HL-60 (cell line): ENCODE measurements around the gene ANKRD63.

Experiments
- DNase-seq, 2 experiments: peaks; one replicate each; pipeline ENCODE4 v3.0.0-alpha.2; 2010 to 2020; ENCODE audit warnings: low read depth in 1 of 2, low spot score in 1 of 2
- H3K27ac ChIP-seq: fragments of 250-450 bp; sonication (Bioruptor Pico); replicated peaks from 2 replicates; pipeline ENCODE4 v1.5.1; 2020; ENCODE audit warnings: mild to moderate bottlenecking, moderate library complexity
- H3K27me3 ChIP-seq: fragments of 250-450 bp; sonication (Bioruptor Pico); 2 replicates; pipeline ENCODE4 v1.5.1; 2021; ENCODE audit warnings: mild to moderate bottlenecking, moderate library complexity; ENCODE audit not compliant: insufficient read depth, poor library complexity, severe bottlenecking
- H3K4me3 ChIP-seq: replicated peaks from 2 replicates; pipeline ENCODE4 v1.5.1; 2011; ENCODE audit warnings: mild to moderate bottlenecking, control low read depth, low read length; ENCODE audit not compliant: insufficient read depth
- GABPA ChIP-seq: IDR thresholded peaks from 2 replicates; pipeline ENCODE4 v1.6.1; 2012; ENCODE audit warnings: low read depth
- POLR2AphosphoS5 ChIP-seq: IDR thresholded peaks from 2 replicates; pipeline ENCODE4 v1.6.1; 2012; ENCODE audit warnings: low read depth
- SPI1 ChIP-seq: IDR thresholded peaks from 2 replicates; pipeline ENCODE4 v1.6.1; 2012; ENCODE audit warnings: low read depth, mild to moderate bottlenecking, borderline replicate concordance
- TF ChIP-seq, protein P1 (sequence below): IDR thresholded peaks from 2 replicates; pipeline ENCODE4 v1.6.1; 2012; ENCODE audit warnings: low read depth; ENCODE audit not compliant: insufficient replicate concordance
- TF ChIP-seq, protein P2 (sequence below): IDR thresholded peaks from one replicate; pipeline ENCODE4 v1.5.1; 2011; ENCODE audit warnings: low read length, control low read depth, inconsistent platforms; ENCODE audit not compliant: insufficient read depth

The ANKRD63 gene

DNA sequence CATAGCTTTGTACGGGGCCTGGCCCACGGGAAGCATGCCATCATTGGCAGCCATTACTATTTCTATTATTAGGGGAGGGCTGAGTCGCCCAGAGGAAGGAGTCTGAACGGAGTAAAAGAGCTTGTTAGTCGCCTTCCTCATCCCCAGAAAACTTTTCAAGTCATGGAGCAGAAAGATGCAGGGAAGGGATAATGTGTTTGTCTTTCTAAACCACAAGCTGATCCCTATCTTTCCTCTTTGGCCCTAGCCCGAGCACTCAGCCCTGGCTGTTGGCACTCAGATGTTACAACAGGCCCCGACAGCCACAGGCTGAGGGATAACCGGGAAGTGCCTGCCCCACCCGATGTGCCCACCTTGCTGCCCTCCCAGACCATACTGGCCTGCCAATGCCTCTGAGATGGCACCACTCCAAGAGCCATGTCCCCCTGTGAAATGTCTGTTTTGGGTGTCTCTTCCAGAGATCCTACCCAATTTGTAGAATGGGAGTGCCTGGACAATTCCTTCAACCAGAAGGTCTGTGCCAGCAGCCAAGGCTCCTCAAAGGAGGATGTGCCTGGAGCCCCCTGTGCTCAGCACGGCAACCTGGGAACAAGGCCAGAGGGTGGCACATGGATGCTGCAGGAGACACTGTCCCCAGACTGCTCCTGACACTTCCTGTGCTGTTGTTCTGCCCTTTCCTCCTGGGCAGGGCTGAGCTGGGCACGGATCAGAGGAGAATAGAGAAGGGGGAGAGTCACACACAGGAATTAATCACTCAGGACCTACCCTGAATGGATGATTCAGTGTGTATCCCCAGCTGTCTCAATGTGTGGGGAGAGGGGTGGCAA, 33.2 kb downstream of the ANKRD63 start:
- Histone ChIP-seq H3K27ac (no peak overlapping the region), H3K4me3 (no peak overlapping the region), H3K27me3 (peaks cover 9% of the 10 kb centered on the region)
- DNase-seq: no peak
- TF ChIP-seq, protein P1, sequence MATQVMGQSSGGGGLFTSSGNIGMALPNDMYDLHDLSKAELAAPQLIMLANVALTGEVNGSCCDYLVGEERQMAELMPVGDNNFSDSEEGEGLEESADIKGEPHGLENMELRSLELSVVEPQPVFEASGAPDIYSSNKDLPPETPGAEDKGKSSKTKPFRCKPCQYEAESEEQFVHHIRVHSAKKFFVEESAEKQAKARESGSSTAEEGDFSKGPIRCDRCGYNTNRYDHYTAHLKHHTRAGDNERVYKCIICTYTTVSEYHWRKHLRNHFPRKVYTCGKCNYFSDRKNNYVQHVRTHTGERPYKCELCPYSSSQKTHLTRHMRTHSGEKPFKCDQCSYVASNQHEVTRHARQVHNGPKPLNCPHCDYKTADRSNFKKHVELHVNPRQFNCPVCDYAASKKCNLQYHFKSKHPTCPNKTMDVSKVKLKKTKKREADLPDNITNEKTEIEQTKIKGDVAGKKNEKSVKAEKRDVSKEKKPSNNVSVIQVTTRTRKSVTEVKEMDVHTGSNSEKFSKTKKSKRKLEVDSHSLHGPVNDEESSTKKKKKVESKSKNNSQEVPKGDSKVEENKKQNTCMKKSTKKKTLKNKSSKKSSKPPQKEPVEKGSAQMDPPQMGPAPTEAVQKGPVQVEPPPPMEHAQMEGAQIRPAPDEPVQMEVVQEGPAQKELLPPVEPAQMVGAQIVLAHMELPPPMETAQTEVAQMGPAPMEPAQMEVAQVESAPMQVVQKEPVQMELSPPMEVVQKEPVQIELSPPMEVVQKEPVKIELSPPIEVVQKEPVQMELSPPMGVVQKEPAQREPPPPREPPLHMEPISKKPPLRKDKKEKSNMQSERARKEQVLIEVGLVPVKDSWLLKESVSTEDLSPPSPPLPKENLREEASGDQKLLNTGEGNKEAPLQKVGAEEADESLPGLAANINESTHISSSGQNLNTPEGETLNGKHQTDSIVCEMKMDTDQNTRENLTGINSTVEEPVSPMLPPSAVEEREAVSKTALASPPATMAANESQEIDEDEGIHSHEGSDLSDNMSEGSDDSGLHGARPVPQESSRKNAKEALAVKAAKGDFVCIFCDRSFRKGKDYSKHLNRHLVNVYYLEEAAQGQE: no peak
- TF ChIP-seq POLR2AphosphoS5: no peak
- TF ChIP-seq SPI1: no peak
- TF ChIP-seq GABPA: no peak
- TF ChIP-seq, protein P2, sequence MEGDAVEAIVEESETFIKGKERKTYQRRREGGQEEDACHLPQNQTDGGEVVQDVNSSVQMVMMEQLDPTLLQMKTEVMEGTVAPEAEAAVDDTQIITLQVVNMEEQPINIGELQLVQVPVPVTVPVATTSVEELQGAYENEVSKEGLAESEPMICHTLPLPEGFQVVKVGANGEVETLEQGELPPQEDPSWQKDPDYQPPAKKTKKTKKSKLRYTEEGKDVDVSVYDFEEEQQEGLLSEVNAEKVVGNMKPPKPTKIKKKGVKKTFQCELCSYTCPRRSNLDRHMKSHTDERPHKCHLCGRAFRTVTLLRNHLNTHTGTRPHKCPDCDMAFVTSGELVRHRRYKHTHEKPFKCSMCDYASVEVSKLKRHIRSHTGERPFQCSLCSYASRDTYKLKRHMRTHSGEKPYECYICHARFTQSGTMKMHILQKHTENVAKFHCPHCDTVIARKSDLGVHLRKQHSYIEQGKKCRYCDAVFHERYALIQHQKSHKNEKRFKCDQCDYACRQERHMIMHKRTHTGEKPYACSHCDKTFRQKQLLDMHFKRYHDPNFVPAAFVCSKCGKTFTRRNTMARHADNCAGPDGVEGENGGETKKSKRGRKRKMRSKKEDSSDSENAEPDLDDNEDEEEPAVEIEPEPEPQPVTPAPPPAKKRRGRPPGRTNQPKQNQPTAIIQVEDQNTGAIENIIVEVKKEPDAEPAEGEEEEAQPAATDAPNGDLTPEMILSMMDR: no peak

GRCh38 chr15:40248006-40248783, 34.7 kb downstream of the ANKRD63 start:
- Histone ChIP-seq H3K27ac (no peak overlapping the region), H3K4me3 (no peak overlapping the region), H3K27me3 (peaks cover 4% of the 10 kb centered on the region)
- DNase-seq: no peak
- TF ChIP-seq, protein P1: no peak
- TF ChIP-seq POLR2AphosphoS5: no peak
- TF ChIP-seq GABPA: no peak
- TF ChIP-seq, protein P2: no peak

DNA sequence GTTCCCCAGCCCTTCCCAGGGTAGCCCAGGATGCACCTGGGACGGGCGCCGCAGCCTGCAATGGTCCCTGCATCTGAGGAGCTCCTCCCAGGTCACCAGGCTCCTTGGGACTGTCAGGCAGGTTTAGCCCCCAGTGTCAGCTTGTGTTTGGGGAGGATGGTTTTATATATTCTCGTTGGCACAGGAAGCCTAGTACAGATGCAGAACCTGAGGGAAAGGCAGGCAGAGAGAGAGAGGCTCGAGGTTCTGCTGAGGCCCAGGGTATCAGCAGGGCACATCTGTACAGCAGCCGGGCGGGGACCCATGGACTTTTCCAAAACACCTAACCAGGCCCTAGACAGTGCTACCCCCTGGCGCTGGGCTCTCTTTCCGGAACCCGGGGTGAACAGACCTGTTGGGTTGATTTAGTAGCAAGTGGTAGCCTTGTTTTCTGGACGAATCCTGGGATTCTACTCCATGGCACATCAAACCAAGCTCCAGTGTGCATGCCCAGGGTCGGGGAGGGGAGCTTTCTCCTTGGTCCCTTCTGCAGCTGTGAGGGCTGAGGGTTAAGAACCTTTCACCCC, 35.4 kb downstream of the ANKRD63 start:
- Histone ChIP-seq H3K4me3 (no peak overlapping the region), H3K27me3 (no peaks in the 10 kb centered on the region), H3K27ac (no peak overlapping the region)
- TF ChIP-seq, protein P2: no peak
- TF ChIP-seq, protein P1: no peak
- TF ChIP-seq GABPA: no peak
- TF ChIP-seq SPI1: no peak
- TF ChIP-seq POLR2AphosphoS5: no peak
- no peak for DNase-seq
